Femur (tissue), 1 donor: ENCODE results near the gene RHD.
"Not testable (repeated sequence)": the region's sequence is repeated elsewhere in the genome, so short reads cannot be mapped to it uniquely, and the experiment has no call there.

Source experiments
- DNase-seq: peaks from one replicate; pipeline ENCODE4 v3.0.0-alpha.2; 2017

RHD gene

DNA sequence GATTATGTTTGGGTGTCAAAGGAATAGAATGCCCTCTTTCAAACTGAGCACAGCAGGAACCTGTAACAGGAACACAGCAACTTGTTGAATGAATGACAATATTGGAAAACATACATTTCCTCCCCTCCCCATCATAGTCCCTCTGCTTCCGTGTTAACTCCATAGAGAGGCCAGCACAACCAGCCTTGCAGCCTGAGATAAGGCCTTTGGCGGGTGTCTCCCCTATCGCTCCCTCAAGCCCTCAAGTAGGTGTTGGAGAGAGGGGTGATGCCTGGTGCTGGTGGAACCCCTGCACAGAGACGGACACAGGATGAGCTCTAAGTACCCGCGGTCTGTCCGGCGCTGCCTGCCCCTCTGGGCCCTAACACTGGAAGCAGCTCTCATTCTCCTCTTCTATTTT lies at the start of gene RHD:
RHD (plus strand) TSS at position 272 of the 400 bp plus-strand sequence; CDS start at position 311, 39 bp downstream.
- not testable (repeated sequence) for DNase-seq

DNA sequence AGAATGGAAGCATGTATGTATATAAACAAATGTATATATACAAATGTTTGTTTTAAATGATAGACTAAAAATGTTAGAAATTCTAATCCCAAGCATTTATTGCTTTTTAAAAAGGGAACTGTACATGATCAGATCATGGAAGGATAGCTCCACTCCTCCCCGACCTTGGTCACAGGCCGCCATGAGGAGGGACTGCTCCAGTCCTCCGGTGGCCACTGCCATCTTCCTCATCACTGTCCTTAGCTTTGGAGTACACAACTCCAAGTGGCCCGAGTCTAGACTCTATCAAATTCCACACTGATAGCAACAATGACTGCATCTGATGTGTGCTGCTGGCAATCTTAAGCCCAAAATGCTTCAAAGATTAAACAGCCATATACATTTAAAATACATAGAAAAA lies 49.7 kb upstream of the RHD start:
- no peak for DNase-seq

DNA sequence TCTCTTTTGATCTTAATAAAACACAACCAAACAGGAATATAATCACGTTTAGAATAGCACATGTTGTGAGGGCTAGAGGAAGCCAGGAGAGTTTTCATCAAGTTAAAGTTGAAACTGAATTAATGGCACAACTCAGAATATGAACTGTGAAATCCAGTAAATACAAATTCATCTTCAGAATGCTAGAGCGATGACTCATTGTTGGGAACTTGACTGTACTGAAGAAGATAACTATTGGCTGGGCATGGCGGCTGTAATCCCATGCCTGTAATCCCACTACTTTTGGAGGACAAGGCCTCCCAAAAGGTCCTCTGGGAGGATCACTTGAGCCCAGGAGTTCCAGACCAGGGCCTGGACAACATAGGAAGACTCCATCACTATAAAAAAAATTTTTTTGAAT lies 48.8 kb upstream of the RHD start:
- DNase-seq = no peak

DNA sequence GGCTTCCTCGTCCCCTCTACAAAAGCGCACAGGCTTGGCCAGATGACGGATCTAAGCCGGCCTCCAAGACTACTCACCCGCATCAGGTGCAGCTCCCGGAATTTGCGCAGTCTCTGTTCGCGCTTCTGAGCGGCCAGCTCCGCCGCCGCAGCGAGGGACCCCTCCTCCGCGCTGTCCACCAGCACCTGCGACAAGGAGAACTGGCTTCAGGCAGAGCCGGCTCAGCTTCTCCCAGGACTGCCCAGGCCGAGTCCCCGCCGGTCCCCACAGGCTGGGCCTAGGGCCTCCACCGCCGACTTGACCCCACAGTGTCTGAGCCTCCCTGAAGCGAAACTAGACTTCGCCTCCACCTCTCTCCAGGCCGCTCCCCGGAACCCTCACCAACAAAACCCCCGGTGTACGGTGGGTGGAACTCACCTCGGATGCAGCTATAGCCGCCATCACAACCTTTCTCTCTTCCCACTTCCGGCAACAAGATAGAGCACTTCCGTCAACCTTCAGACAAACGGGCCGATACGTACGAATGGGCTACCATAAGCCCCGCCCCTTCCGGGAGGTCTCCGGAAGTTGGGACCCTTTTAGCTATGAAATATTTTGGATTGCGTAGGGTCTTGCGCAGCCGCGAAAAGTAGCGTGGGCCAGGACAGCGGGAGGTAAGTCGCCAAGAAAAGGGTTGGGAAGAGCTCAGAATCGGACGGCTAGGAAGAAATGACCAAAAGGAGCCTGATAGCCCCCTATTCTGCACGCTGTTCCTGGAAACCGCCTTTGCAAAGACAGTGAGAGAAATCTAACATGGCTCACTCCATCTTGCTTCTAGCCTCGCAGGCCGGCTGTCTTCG lies 40.1 kb upstream of the RHD start, which contains the start of gene SYF2:
SYF2 (minus strand) TSS at position 476 of the 839 bp plus-strand sequence; CDS start at position 441, 35 bp downstream.
- DNase-seq = peak; percentile 96

DNA sequence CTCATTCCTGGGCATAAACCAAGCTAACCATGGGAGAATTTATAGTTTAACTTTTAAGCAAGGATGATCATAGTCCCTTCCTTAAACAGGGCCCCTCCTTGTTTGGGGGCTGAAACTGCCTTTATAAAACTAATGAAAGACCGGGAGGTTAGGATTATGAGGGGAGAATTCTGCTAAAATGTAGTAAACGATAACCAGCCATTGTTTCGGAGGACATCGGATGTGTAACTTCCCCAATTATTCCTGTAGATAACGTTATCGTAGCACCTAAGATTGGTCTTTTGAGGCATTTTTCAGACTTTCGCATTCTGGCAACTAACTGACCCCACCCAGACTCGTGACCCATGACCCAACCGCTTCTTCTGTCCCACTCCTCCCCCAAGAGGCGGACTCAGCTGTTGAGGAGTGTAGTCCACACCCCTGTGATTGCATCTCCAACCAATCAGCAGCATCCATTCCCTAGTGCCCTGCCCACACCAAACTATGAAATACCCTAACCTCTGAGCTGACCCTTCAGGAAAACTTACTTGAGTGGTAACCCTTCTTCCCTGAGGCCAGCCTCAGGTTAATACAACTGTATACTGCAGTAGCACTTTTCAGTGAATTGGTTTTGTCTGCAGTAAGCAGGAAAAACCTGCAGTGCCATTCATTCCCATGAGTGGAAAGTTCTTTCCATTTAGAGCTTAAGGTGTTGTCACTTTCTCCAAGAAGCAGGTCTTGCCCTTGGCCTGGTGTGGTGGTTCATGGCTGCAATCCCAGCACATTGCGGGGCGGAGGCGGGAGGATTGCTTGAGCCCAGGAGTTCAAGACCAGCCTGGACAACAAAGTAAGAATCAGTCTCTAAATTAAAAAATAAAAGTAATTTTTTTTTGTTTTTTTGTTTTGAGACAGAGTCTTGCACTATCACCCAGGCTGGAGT lies 39.2 kb upstream of the RHD start:
- peak; percentile 87 for DNase-seq

DNA sequence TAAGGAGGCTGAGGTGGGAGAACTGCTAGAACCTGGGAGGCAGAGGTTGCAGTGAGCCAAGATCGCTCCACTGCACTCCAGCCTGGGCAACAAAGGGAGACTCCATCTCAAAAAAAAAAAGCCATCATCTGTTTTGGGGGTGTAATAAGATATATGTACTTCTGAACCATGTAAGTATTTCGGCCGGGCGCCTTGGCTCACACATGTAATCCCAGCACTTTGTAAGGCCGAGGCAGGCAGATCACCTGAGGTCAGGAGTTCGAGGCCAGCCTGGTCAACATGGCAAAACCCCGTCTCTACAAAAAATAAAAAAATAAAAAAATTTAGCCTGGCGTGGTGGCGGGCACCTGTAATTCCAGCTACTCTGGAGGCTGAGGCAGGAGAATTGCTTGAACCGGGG lies 36.9 kb upstream of the RHD start:
- not testable (repeated sequence) for DNase-seq

DNA sequence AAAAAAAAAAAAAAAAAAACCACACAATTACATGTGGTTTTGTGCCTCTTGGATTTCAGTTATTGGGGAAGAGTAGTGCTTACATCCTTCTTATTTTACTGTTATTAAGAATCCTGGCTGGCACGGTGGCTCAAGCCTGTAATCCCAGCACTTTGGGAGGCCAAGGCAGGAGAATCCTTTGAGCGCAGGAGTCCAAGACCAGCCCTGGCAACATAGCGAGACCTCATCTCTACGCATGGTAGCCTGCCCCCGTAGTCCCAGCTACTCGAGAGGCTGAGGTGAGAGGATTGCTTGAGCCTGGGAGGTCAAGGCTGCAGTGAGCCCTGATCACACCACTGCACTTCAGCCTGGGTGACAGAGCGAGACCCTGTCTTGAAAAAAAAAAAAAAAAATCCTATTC lies 36.0 kb upstream of the RHD start:
- DNase-seq = not testable (repeated sequence)

DNA sequence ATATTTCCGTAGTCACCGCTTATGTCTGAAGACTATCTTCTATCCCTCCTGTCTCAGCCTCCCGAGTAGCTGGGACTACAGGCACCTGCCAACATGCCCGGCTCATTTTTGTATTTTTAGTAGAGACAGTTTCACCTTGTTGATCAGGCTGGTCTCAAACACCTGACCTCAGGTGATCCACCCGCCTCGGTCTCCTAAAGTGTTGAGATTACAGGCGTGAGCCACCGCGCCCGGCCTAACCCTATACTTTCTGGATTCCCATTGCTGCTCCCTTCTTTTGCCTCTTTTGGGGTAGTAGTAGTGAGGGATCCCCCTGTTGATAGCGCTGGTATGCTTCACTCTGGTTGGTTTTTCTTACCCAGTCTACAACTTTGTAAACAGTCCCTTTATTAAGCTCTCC lies 34.3 kb upstream of the RHD start:
- no peak for DNase-seq

DNA sequence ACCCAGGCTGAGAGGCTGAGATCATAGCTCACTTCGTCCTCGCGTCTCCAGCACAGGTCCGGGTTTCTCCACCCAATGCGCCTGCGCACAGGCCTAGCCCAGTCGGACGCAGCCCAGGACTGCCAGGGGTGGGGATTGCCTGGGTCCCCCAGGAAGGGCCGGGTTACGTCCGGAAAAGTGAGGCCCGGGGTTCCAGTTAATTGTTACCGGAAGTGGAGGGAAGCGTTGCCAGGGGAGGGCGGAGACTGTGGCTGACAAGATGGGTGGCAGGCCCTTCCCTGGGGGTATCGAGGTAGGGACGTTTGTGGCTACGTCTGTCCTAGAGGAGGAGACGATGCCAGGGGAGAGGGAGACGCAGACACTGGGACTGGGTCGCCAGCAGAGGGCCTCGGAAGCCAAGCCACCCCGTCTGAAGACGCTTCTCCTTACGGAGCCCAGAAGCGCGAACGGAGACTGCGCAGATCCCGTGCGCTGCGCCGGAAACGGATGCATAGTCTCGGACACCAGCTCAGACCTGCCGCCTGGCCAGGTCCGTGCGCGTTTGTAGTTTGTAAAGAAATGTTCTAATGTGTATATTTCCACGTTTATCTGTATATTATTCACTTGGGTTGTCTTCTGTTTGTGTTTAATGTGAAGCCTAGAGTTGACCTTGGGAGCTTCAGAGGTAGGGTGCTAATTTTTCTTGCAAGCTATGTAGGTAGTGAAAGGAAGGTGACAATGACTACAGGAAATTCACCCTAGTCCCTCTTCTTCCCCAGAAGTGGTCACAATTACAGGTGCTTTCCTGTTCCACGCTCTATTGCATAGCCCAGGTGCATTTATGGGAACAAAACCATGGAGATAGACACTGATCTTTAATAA lies 32.4 kb upstream of the RHD start:
- peak; percentile 96 for DNase-seq

DNA sequence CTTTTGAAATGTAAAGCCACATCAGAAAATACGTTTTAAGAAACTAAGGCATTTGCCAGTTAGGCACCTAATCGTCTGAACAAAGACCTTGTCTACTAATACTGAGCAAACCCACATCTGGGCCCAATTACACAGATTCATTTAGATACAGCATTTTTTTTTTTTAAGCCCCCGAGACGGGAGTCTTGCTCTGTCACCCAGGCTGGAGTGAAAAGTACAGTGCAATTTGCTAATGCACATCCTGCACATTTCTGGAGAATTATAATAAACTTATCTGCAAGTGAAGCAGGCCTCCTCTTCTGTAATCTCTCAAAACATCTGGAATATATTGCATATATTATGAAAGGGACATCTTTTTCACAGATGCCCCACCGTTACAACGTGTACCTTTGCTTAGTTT lies 28.4 kb upstream of the RHD start:
- no peak for DNase-seq

DNA sequence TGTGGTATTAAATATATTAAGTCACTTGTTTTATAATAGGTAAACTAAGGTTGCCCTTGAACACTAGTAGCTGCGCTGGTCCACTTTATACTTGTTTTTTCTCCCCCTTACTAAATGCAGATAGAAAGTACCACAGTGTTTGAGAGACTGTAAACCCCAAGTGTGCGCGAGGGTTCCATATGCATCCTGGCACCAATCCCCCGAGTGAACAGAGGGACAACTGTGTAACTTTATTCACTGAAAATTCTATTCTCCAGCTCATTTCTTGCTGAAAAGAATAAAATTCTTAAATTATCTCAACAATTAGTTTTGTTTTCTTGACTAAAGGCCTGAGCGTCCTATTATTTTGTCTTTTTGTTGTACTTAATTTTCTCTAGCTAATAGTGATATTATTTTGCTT lies 26.9 kb upstream of the RHD start:
- no peak for DNase-seq

DNA sequence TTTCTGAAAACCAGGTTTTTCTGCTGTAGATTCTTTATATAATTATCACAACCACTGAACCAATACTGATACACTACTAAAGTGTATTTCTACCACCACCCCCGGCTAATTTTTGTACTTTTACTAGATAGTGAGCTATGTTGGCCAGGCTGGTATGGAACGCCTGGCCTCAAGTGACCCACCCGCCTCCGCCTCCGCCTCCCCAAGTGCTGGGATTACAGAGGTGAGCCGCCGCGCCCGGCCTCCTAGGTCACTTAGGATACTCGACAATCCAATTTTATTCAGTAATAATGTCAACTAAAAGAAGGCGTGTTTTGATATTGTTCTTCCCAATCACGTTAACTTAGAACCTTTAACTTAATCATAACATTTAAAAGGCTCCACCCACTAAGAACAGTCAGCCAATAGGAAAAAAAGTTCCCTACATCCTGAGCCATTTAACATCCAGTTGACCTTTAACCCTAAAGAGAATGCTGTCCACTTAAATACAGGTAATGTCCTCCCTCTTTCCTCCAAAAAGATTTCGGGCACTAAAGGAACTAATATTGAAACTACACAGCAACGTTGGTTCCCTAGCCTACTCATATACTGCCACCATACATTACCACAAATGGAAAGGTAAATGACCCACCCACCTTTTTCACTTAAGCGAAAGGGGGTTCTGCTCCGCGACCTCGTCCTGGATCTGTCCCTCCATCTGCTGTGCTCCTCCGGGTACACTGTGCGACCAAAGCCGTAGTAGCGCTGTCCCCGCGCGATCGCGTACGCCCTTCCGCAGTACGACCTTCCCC lies 26.3 kb upstream of the RHD start:
- DNase-seq = no peak

DNA sequence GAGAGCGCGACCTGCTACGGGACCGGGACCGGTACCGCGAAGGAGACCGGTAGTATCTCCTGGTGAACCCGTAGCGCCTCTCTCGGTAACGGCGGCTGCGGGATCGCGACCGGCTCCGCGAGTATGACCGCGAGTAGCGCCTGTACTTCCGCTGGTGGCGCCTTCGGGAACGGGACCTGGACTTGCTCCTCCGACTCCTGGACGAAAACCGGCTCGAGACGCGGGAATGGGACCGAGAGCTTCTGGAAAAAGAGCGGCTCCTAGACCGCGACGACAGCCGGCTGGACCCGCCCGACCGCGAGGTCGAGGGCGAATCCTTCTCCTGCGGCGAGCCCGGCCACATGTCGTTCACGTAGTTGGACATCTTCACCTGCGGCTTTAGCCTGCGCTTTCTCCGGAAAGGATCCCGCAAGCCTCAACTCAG lies 25.7 kb upstream of the RHD start:
- peak; percentile 53 for DNase-seq

DNA sequence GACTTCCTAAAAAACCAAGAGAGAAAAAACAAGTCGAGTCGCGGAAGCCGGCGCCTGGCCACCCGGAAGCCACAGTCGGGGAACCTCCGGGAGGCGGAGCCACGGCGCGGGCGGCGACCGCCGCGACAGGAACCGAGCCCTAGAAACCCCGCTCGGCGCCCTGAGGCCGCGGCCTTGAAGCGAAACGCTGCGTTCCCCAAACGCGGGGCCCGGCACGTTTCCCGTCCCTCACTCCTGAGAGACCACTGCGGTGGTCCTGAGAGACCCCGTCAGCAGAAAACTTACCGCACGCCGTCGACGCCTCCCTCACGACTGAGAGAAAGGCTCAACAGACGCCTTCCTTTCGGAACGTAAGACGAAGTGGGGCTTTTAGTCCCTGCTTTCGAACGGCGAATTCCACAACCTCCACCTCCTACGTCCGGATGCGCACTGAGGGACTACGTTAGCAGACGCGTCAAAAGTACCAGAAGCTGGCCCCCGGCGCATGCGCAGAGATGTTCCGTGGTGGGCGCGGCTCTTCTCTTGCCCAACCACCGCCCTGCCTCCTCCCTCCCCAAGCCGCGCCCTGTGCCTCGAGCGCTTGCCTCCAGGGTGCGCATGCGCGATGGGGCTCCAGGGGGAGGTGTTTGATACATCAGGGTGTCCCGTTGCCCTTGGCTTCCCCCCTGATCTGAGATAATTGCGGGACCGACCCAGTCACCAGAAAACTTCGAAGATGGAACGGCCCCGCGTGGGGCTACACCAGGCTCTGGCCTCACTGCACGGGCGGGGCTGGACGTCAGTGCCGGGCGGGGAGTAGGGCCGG lies 25.1 kb upstream of the RHD start, which contains the start of gene RSRP1:
RSRP1 (minus strand) TSS at position 431 of the 805 bp plus-strand sequence. CDS start 491 bp downstream, outside the sequence.
- peak; percentile 99 for DNase-seq

DNA sequence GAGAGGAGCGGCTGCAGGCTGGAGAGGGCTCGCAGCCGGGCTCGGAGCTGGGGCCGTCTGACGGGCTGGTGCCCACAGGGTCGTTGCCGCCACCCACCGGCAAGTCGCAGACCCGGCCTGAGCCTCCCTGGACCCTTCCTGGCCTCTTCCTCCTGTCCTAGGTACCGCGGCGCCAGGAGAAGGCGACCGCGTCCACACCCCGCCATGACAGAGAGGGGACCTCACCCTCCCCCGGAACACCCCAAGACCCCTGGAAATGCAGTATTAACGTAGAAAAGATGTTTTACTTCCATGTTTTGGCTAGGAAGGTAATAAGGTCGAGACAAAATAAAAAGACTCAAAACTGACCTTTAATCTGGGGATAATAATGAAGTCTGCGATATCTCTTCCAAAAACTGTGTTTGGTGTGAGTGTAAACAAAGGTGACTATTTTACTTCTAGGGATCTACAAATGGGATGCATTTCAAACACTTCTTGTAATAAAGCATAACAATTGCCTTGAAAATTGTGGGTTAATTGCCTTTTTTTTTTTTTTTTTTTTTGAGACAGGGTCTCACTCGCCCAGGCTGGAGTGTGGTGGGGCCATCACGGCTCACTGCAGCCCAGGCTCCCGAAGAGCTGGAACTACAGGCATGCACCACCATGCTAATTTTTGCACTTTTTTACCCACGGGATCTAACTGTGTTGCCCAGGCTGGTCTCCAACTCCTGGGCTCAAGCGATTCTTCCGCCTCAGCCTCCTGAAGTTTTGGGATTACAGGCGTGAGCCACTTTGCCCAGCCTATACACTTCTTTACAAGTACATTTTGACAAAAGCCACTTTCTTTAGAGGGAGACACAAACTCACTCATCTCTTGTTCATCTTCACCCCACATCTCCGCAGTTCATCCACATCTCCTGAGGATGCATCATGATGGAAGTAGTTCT lies 24.2 kb upstream of the RHD start:
- DNase-seq = no peak

DNA sequence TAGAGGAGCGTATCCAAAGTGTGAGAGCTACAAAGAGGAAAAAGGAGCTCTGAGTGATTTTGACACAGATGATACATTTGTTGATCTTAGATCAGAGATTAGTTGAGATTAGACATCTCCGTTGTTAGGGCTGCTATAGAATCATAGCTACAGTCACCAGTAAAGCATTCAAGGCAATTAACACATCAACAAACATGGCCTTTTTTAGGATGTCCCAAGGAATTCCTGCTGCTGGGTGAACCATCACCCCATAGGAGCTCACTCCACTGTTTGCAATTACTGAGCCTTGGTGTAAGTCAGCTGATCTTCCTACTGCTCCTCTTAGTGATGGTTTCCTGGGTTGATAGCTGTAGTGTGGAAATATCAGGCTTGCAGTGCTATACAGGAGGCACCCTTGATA lies 18.4 kb upstream of the RHD start:
- no peak for DNase-seq

DNA sequence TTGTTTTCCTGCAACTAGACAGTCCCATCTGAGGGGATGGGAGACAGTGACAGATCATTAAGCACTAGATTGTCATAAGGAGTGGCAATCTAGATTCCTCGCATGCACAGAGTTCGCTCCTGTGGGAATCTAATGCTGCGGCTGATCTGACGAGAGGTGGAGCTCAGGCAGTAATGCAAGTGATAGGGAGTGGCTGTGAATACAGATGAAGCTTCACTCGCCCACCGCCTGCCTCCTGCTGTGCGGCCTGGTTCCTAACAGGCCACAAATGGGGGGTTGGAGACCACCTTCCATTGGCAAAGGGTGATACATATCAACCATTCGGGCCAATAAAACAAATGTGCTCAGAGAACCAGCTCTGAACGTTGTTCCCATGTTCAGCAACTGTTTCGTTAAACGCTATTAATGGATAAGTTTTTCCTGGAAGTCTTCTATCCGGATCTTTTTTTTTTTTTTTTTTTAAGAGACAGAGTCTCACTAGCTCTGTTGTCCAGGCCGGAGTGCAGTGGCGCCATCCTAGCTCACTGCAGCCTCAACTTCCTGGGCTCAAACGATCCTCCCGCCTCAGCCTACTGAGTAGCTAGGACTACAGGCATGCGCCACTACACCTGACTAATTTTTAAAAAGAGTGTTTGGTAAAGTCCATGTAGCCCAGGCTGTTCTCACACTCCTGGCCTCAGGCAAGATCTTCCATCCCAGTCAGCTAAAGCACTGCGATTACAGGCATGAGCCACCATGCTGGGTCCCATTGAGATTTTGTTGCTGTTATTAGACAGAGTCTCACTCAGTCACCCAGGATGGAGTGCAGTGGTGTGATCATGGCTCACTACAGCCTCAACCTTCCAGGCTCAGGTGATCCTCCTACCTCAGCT lies 16.4 kb upstream of the RHD start:
- no peak for DNase-seq

DNA sequence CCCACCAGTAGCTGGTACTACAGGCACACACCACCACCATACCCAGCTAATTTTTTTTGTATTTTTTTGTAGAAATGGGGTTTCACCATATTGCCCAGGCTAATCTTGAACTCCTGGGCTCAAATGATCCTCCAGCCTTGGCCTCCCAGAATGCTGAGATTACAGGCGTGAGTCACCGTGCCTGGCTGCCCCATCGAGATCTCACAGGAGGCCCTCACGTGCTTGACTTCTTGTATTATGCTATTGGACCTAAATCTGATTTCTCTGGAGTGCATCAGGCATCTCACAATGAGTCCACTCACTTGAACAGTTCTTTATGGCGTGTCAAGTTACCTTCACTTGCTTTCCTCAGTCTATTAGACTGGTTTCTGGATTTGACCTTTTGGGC lies 15.7 kb upstream of the RHD start:
- DNase-seq = no peak

DNA sequence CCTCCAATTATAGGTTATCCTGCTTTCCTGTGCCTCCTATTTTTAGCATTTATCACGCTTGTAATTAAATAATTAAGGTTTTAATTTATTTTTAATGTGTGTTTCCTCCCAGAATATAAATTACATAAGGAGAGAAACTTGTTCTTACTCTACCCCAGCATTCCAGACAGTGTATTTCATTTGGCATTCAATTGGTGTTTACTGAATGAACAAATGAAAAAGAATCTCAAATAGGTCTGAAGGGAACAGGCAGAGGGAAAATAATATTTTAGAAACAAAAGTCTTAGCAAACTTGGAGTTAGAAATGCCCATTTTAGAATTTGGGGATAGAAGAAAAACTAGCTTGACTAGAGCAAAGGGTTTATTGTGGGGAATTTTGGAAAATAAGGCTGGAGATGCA lies 15.1 kb upstream of the RHD start:
- DNase-seq = no peak
